GM13977 (cell line): ENCODE data around the gene FAM107B.

ENCODE experiments used
- DNase-seq: peaks from one replicate; pipeline ENCODE4 v3.0.0; 2012; ENCODE audit warnings: low spot score
- in situ Hi-C: fragments of 300-500 bp; cut with MboI; formaldehyde crosslinking; loops from one replicate; pipeline ENCODE4 v1.12.0; 2022; ENCODE audit warnings: low sequenced_read_pairs, low pct_unique_long_range_greater_than_20kb, mixed read lengths, inconsistent platforms; ENCODE audit not compliant: unreplicated experiment
- TF ChIP-seq, protein P1 (sequence below): IDR thresholded peaks from 2 replicates; pipeline ENCODE4 v1.5.1; 2012; ENCODE audit warnings: mild to moderate bottlenecking, control low read depth; ENCODE audit not compliant: insufficient read depth; ENCODE audit errors: extremely low read depth, missing control alignments

FAM107B gene

DNA sequence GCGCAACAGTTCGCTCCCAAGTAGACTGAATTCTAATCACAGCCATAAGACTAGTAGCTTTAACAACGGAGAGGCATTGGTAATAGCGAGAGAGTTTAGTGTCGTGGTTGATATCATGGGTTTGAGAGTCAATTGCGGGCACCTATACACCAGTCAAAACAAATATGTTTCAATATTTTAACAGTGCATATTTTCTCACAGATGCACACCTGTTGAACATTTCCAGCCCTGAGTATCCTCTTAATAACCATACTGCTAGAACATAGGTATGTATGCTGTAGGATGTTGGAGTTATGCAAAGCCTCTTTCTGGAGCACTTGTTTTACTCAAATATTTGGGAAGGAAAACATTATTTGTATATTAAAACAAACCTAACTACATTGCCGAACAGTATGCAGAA, 92.9 kb downstream of the FAM107B start:
- TF ChIP-seq, protein P1, sequence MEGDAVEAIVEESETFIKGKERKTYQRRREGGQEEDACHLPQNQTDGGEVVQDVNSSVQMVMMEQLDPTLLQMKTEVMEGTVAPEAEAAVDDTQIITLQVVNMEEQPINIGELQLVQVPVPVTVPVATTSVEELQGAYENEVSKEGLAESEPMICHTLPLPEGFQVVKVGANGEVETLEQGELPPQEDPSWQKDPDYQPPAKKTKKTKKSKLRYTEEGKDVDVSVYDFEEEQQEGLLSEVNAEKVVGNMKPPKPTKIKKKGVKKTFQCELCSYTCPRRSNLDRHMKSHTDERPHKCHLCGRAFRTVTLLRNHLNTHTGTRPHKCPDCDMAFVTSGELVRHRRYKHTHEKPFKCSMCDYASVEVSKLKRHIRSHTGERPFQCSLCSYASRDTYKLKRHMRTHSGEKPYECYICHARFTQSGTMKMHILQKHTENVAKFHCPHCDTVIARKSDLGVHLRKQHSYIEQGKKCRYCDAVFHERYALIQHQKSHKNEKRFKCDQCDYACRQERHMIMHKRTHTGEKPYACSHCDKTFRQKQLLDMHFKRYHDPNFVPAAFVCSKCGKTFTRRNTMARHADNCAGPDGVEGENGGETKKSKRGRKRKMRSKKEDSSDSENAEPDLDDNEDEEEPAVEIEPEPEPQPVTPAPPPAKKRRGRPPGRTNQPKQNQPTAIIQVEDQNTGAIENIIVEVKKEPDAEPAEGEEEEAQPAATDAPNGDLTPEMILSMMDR = no peak
- in situ Hi-C loops = no loop called here
- no peak for DNase-seq

DNA sequence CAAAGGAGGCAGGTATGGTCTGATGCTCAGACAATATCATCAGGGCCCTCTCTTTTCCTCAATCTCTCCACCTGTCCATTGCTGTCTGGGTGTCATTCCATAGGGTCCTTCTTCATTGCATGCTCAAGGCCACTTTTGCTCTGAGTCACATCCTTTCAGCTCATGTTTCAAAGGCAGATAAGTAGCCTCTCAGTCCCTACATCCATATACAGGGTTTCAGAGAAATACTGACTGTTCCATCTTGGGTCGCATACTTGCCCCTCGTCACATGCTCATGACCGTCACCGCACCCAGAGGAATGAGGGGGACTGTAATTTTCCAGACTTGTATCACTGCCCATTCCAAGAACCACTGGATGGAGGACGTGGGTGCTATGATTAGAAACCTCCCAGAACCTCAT, 93.4 kb downstream of the FAM107B start:
- in situ Hi-C loops = no loop called here
- TF ChIP-seq, protein P1 = no peak
- DNase-seq = no peak

DNA sequence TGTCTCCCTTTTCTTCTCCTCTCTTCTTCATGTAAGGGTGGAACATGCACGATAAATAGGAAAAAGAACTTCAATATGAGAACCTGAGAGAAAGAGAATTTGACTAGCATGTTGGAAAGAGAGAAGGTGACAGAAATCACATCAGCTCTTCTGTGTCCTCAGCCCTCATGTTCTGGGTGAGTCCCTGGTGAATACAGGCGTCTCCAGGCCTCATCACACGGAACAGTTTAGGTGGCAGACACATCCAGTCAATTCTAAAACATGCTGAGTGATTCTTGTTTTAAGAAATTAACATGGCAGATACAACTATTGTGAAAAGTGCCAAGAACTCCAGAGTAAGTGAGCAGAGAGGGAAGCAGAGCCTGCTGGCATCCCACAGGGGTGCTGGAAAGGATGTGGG, 96.1 kb downstream of the FAM107B start:
- TF ChIP-seq, protein P1 = no peak
- in situ Hi-C loops = no loop called here
- no peak for DNase-seq

DNA sequence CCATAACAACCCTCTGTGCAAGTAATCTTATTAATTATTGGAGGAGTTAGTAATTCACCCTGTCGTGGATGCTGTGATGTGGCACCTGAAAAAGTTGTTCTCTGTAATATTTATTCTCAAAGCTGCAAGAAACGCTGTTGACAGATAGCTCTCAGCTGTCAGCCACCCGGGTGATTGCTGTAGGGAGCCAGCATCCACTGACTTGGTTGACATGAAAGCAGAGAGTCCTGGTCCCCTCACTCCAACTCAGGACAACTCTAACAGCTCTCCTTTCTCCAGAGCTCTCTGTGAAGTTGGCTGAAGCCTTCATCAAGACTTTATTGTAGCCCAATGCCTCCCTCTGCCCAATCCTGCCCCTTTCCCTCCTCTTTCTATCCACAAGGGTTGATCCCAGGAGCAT, 98.0 kb downstream of the FAM107B start:
- in situ Hi-C loops = no loop called here
- no peak for DNase-seq
- TF ChIP-seq, protein P1 = no peak

DNA sequence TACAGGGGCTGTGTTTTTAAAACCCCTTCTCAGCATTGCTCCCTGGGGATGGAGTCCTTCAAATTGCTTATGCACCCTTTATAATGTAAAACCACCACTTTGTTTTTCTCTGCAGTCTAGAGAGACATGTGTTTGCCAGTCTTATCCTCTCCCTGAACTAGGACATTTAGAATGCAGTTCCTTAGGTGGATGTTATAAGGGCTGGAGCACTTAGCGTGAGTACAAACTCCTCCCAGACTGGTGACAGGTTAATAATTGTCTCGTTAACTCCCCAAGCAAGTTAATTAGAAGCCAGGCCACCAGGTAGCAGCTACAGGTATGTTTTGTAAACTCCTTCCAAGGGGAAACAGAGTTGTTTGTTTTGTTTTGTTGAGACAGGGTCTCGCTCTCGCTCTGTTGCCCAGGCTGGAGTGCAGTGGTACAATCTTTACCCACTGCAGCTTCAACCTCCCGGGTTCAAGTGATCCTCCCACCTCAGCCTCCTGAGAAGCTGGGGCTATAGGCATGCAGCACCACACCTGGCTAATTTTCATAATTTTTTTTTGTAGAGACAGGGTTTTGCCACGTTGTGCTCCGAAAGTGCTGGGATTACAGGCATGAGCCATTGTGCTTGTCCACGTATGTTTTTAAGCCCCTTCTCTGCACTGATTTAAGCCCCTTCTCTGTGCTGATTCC, 100.2 kb downstream of the FAM107B start:
- in situ Hi-C loops = no loop called here
- DNase-seq = no peak
- TF ChIP-seq, protein P1 = no peak

DNA sequence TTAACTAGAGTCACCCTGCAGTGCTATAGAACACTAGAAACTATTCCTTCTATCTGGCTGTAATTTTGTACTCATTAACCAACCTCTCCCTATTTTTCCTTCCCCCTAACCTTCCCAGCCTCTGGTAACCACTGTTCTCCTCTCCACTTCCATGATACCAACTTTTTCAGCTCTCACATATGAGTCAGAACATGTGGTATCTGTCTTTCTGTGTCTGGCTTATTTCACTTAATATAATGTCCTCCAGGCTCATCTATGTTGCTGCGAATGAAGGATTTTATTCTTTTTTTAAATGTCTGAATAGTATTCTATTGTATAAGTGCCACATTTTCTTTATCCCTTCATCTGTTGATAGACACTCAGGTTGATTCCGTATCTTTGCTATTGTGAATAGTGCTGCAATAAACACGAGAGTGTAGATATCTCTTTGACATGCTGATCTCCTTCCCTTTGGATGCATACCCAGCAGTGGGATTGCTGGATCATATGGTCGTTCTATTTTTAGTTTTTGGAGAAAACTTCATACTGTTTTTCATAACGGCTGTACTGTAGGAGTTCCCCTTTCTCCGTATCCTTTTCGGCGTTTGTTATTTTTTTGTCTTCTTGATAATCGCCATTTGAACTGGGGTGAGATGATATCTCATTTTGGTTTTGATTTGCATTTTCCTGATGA, 101.4 kb downstream of the FAM107B start:
- TF ChIP-seq, protein P1 = no peak
- in situ Hi-C loops = no loop called here
- DNase-seq = no peak
